Ovary (tissue), 3 donors: ENCODE results near the gene KIF18A.

ENCODE experiments used
- CTCF ChIP-seq, 3 donors: fragments of 450-650 bp in 2 of 3; fragments of 200-600 bp in 1 of 3; IDR thresholded peaks; one replicate each; pipeline versions ENCODE4 v1.5.1 to v1.8.0; 2016 to 2022; ENCODE audit warnings: antibody characterized with exemption in 3 of 3, mild to moderate bottlenecking in 1 of 3
- EP300 ChIP-seq: sonication (generic); formaldehyde crosslinking; IDR thresholded peaks from one replicate; pipeline ENCODE4 v1.6.1; 2017; ENCODE audit warnings: antibody characterized with exemption
- POLR2A ChIP-seq: fragments of 450-650 bp; IDR thresholded peaks from one replicate; pipeline ENCODE4 v1.6.1; 2017; ENCODE audit warnings: antibody characterized with exemption, mild to moderate bottlenecking, moderate library complexity
- donor health status: DM: no; HTN: no; CAD: no.

GRCh38 chr11:27977031-27977430 lies 130.9 kb downstream of the KIF18A start:
- TF ChIP-seq POLR2A (no peak), CTCF (IDR thresholded peaks at IDR 0.05) (no peak), EP300 (no peak)
